Measurements from ENCODE around the gene DRAP1. TPM values are rescaled to one million over a fixed set of nuclear protein-coding genes. Genes with fewer than 3 reads are reported as not detected.

The DRAP1 gene
- total and polyA plus RNA-seq, 9 of the 15 experiments (the other 6 are each of a cell fraction or from before 2014, with no cell fraction given), result 9.6 to 200 (median 92.9) TPM

DNA sequence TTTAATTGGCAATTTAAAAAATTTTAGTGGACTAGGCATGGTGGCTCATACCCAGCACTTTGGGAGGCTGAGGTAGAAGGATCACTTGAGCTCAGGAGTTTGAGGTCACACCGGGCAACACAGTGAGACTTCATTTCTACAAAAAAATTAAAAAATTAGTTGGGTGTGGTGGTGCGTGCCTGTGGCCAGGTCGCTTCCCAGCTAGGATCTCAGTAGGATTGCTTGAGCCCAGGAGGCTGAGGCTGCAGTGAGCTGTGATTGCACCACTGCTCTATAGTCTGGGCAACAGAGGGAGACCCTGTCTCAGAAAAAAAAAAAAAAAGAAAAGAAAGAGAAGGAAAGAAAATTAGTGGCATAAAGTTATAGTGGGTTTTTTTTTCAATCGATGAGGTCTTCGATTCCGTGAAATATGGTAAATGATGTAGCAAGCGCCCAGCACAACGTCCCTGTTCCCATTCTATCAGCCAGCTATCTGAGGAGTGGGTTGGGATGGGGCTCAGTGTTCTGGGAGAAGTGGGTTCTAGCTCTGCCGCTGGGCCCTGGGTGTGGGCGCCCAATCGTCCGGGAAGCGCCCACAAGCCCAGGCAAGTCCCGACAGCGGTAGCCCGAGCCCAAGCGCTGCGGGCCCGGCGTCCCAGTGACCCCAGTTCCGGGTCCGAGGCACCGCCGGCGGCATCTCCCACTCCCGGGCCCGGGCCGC is 20.4 kb upstream of the DRAP1 start (continued):
- TF ChIP-seq, protein P1, sequence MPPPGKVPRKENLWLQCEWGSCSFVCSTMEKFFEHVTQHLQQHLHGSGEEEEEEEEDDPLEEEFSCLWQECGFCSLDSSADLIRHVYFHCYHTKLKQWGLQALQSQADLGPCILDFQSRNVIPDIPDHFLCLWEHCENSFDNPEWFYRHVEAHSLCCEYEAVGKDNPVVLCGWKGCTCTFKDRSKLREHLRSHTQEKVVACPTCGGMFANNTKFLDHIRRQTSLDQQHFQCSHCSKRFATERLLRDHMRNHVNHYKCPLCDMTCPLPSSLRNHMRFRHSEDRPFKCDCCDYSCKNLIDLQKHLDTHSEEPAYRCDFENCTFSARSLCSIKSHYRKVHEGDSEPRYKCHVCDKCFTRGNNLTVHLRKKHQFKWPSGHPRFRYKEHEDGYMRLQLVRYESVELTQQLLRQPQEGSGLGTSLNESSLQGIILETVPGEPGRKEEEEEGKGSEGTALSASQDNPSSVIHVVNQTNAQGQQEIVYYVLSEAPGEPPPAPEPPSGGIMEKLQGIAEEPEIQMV (tag; conservative IDR thresholded peaks at IDR 0.05; ENCODE audit: low read depth), result no peak
- peak; percentile 39 for TF ChIP-seq SRSF7 (optimal IDR thresholded peaks at IDR 0.05; ENCODE audit: low read depth, low read length)
- peak; percentile 92 for TF ChIP-seq ELF1 (tag; IDR thresholded peaks at IDR 0.05)
- TF ChIP-seq NONO (IDR thresholded peaks at IDR 0.05; ENCODE audit: low read depth in 2 of 2, low read length in 1 of 2), result 0 out of 4 replicates have a peak, but pooled peaks of 1 of the 2 experiments have one; percentile 12
- TF ChIP-seq, protein P2, sequence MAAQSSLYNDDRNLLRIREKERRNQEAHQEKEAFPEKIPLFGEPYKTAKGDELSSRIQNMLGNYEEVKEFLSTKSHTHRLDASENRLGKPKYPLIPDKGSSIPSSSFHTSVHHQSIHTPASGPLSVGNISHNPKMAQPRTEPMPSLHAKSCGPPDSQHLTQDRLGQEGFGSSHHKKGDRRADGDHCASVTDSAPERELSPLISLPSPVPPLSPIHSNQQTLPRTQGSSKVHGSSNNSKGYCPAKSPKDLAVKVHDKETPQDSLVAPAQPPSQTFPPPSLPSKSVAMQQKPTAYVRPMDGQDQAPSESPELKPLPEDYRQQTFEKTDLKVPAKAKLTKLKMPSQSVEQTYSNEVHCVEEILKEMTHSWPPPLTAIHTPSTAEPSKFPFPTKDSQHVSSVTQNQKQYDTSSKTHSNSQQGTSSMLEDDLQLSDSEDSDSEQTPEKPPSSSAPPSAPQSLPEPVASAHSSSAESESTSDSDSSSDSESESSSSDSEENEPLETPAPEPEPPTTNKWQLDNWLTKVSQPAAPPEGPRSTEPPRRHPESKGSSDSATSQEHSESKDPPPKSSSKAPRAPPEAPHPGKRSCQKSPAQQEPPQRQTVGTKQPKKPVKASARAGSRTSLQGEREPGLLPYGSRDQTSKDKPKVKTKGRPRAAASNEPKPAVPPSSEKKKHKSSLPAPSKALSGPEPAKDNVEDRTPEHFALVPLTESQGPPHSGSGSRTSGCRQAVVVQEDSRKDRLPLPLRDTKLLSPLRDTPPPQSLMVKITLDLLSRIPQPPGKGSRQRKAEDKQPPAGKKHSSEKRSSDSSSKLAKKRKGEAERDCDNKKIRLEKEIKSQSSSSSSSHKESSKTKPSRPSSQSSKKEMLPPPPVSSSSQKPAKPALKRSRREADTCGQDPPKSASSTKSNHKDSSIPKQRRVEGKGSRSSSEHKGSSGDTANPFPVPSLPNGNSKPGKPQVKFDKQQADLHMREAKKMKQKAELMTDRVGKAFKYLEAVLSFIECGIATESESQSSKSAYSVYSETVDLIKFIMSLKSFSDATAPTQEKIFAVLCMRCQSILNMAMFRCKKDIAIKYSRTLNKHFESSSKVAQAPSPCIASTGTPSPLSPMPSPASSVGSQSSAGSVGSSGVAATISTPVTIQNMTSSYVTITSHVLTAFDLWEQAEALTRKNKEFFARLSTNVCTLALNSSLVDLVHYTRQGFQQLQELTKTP (IDR thresholded peaks at IDR 0.05; ENCODE audit: low read depth in 1 of 2, partially characterized antibody in 2 of 2), result no peak
- TF ChIP-seq, protein P3, sequence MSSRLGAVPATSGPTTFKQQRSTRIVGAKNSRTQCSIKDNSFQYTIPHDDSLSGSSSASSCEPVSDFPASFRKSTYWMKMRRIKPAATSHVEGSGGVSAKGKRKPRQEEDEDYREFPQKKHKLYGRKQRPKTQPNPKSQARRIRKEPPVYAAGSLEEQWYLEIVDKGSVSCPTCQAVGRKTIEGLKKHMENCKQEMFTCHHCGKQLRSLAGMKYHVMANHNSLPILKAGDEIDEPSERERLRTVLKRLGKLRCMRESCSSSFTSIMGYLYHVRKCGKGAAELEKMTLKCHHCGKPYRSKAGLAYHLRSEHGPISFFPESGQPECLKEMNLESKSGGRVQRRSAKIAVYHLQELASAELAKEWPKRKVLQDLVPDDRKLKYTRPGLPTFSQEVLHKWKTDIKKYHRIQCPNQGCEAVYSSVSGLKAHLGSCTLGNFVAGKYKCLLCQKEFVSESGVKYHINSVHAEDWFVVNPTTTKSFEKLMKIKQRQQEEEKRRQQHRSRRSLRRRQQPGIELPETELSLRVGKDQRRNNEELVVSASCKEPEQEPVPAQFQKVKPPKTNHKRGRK (tag; IDR thresholded peaks at IDR 0.05), result peak; percentile 32; the same call in 1 of the 2 replicates
- TF ChIP-seq, protein P4, sequence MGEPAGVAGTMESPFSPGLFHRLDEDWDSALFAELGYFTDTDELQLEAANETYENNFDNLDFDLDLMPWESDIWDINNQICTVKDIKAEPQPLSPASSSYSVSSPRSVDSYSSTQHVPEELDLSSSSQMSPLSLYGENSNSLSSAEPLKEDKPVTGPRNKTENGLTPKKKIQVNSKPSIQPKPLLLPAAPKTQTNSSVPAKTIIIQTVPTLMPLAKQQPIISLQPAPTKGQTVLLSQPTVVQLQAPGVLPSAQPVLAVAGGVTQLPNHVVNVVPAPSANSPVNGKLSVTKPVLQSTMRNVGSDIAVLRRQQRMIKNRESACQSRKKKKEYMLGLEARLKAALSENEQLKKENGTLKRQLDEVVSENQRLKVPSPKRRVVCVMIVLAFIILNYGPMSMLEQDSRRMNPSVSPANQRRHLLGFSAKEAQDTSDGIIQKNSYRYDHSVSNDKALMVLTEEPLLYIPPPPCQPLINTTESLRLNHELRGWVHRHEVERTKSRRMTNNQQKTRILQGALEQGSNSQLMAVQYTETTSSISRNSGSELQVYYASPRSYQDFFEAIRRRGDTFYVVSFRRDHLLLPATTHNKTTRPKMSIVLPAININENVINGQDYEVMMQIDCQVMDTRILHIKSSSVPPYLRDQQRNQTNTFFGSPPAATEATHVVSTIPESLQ (CRISPR knock-in tag; IDR thresholded peaks at IDR 0.05), result no peak
- TF ChIP-seq KLF10 (CRISPR knock-in tag; IDR thresholded peaks at IDR 0.05), result no peak
- no peak for TF ChIP-seq EP400 (IDR thresholded peaks at IDR 0.05)
- no peak for TF ChIP-seq ZNF23 (CRISPR knock-in tag; IDR thresholded peaks at IDR 0.05)
- no peak for TF ChIP-seq RBFOX2 (IDR thresholded peaks at IDR 0.05; ENCODE audit: low read depth, low read length)
- no peak for TF ChIP-seq XRCC3 (IDR thresholded peaks at IDR 0.05)
- TF ChIP-seq RB1 (IDR thresholded peaks at IDR 0.05; ENCODE audit: low read depth), result peak; percentile 78; the same call in 1 of the 2 replicates
- TF ChIP-seq RNF2 (IDR thresholded peaks at IDR 0.05), result no peak
- no peak for TF ChIP-seq TAF9B (IDR thresholded peaks at IDR 0.05; ENCODE audit: partially characterized antibody)
- TF ChIP-seq, protein P5, sequence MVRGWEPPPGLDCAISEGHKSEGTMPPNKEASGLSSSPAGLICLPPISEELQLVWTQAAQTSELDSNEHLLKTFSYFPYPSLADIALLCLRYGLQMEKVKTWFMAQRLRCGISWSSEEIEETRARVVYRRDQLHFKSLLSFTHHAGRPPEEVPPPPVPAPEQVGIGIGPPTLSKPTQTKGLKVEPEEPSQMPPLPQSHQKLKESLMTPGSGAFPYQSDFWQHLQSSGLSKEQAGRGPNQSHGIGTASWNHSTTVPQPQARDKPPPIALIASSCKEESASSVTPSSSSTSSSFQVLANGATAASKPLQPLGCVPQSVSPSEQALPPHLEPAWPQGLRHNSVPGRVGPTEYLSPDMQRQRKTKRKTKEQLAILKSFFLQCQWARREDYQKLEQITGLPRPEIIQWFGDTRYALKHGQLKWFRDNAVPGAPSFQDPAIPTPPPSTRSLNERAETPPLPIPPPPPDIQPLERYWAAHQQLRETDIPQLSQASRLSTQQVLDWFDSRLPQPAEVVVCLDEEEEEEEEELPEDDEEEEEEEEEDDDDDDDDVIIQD (CRISPR knock-in tag; IDR thresholded peaks at IDR 0.05), result no peak
- 0 out of 2 replicates have a peak, but pooled peaks have one; percentile 8 for TF ChIP-seq POLR2H (tag; IDR thresholded peaks at IDR 0.05; ENCODE audit: low read depth)
